Pancreas (tissue), 10 donors: ENCODE measurements around the gene WWC2. TPM values are rescaled to one million over a fixed set of nuclear protein-coding genes. Genes with fewer than 3 reads are reported as not detected.

ENCODE experiments used
- ATAC-seq, 4 donors: fragments of 200-7000 bp; cut with Tn5 transposase; one replicate each; pipeline versions ENCODE4 v1.8.0 to v1.9.1; 2020; ENCODE audit warnings: mild to moderate bottlenecking in 4 of 4, moderate library complexity in 4 of 4
- DNase-seq, 6 donors: peaks; one replicate each; pipeline ENCODE4 v3.0.0-alpha.2; 2020
- FAIRE-seq: peaks from 2 replicates; lab custom pipeline; 2012; peaks lifted over from hg19 to GRCh38; lab: Jason Lieb, UNC
- H3K27ac ChIP-seq, 4 donors: fragments of 200-600 bp; sonication (generic); 1 replicate in 3 of 4; 2 replicates in 1 of 4; pipeline versions ENCODE4 v1.5.0 to v1.8.0; 2020
- H3K27me3 ChIP-seq, 4 donors: fragments of 200-600 bp; one replicate each; pipeline ENCODE4 v1.8.0; 2021
- H3K36me3 ChIP-seq, 3 donors: fragments of 200-600 bp; sonication (generic) in 1 of 3; one replicate each; pipeline versions ENCODE4 v1.5.0 to v1.8.0; 2020 to 2021
- H3K4me1 ChIP-seq, 3 donors: fragments of 200-600 bp; one replicate each; pipeline ENCODE4 v1.8.0; 2021
- H3K4me3 ChIP-seq, 4 donors: fragments of 200-600 bp; sonication (generic) in 2 of 4; one replicate each; pipeline versions ENCODE4 v1.5.0 to v1.8.0; 2020 to 2021
- H3K9me3 ChIP-seq, 4 donors: fragments of 200-600 bp; one replicate each; pipeline ENCODE4 v1.8.0; 2021
- CTCF ChIP-seq, 4 donors: fragments of 200-600 bp; sonication (generic) in 3 of 4; IDR thresholded peaks; one replicate each; pipeline versions ENCODE4 v1.5.0 to v1.8.0; 2021; ENCODE audit warnings: antibody characterized with exemption in 4 of 4
- WGBS, 2 donors: extraction: QIAGEN DNeasy Blood & Tissue Kit; methylation state at CpG; one replicate each; pipeline ENCODE4 v1.1.7; 2013; 5-methylcytosine and 5-hydroxymethylcytosine counted together
- intact Hi-C, 3 donors: fragments of 100-400 bp; cut with DNase I; formaldehyde crosslinking; loops; one replicate each; pipeline versions ENCODE4 v1.11.1 to v1.14.2; 2022
- polyA plus RNA-seq, 2 donors: library from polyadenylated mRNA; stranded (reverse); fragments of 200-250 nt; gene quantifications; one replicate each; pipeline ENCODE4 v1.2.3, GENCODE V29; 2013
- total RNA-seq, 6 donors: library from RNA; stranded (reverse); fragmentation: NEBNext Ultra II Directional in 4 of 6; extraction: Animal tissue kit (Norgen Biotek cat#: 25700) in 4 of 6; gene quantifications; one replicate each; pipeline versions ENCODE4 v1.2.1 to v1.2.4, GENCODE V29; 2021 to 2023
- donor health status: healthy with polysubstance abuse.
- donor health status: DM: no; HTN: no; CAD: no; lungs with moderate emphysema.
- donor health status: DM: no; HTN: no; CAD: no.
- donor health status: control.
- donor health status: control.
- donor health status: Bipolar disorder and iron deficiency.
- donor health status: DM: yes; HTN: yes; CAD: no.
- donor health status: DM: no; HTN: no; CAD: no.
- donor health status: DM: no; HTN: no; CAD: no.
- donor health status: DM: yes; HTN: yes; CAD: no.

WWC2 gene
- total and polyA plus RNA-seq, 8 donors: 4.4 to 27.5 (median 16.9) TPM

GRCh38 chr4:183286590-183287308, 187.7 kb downstream of the WWC2 start:
- intact Hi-C loops: no loop called here
- ATAC-seq (peak in 2 of 4 donors; percentile 20 to 38), FAIRE-seq (no peak), DNase-seq (no peak)
- H3K9me3 ChIP-seq: no peaks in the 10 kb centered on the region
- no peaks in the 10 kb centered on the region for H3K27me3 ChIP-seq
- TF ChIP-seq CTCF (IDR thresholded peaks at IDR 0.05): no peak
- H3K4me1 ChIP-seq: peaks cover 0 to 6% (median 0%) of the 10 kb centered on the region in 3 donors
- H3K27ac ChIP-seq: peak overlapping the region in 1 of 4 donors; percentile 12
- WGBS, 2 donors: 93 to 96% methylated on average over 11 of the region's 11 CpGs
- no peak overlapping the region for H3K4me3 ChIP-seq
- peaks cover 0 to 33% (median 10%) of the 10 kb centered on the region in 3 donors for H3K36me3 ChIP-seq

- FAIRE-seq (no peak), DNase-seq (no peak), ATAC-seq (peak in 1 of 4 donors; percentile 28)
- Histone ChIP-seq H3K4me1 (peaks cover 0 to 1% (median 0%) of the 10 kb centered on the region in 3 donors), H3K36me3 (peaks cover 0 to 33% (median 10%) of the 10 kb centered on the region in 3 donors), H3K27ac (peak overlapping the region in 1 of 4 donors; percentile 12), H3K9me3 (no peaks in the 10 kb centered on the region), H3K4me3 (no peak overlapping the region), H3K27me3 (no peaks in the 10 kb centered on the region)
- TF ChIP-seq CTCF (IDR thresholded peaks at IDR 0.05): no peak
- intact Hi-C loops: no loop called here
- 51 to 54% methylated on average over 2 of the region's 2 CpGs for WGBS, 2 donors
These were observed 188.2 kb downstream of the WWC2 start for GRCh38 chr4:183287309-183287659.

GRCh38 chr4:183287677-183288076, 188.6 kb downstream of the WWC2 start:
- Histone ChIP-seq H3K4me3 (no peak overlapping the region), H3K9me3 (no peaks in the 10 kb centered on the region), H3K27ac (no peak overlapping the region), H3K4me1 (no peaks in the 10 kb centered on the region), H3K36me3 (peaks cover 0 to 31% (median 10%) of the 10 kb centered on the region in 3 donors), H3K27me3 (no peaks in the 10 kb centered on the region)
- no peak for DNase-seq
- no peak for TF ChIP-seq CTCF (IDR thresholded peaks at IDR 0.05)
- FAIRE-seq: no peak
- intact Hi-C loops: no loop called here
- peak in 1 of 4 donors; percentile 28 for ATAC-seq
- 73 to 81% methylated on average over 6 of the region's 6 CpGs for WGBS, 2 donors

- no peak for DNase-seq
- H3K9me3 ChIP-seq: no peaks in the 10 kb centered on the region
- peaks cover 0 to 23% (median 10%) of the 10 kb centered on the region in 3 donors for H3K36me3 ChIP-seq
- no peaks in the 10 kb centered on the region for H3K27me3 ChIP-seq
- no peak overlapping the region for H3K4me3 ChIP-seq
- no peaks in the 10 kb centered on the region for H3K4me1 ChIP-seq
- no peak for ATAC-seq
- WGBS, 2 donors: 94 to 97% methylated on average over 2 of the region's 2 CpGs
- no peak for FAIRE-seq
- no peak overlapping the region for H3K27ac ChIP-seq
- intact Hi-C loops: no loop called here
- no peak for TF ChIP-seq CTCF (IDR thresholded peaks at IDR 0.05)
These were observed 189.9 kb downstream of the WWC2 start for GRCh38 chr4:183288955-183289354.

GRCh38 chr4:183289688-183290087, 190.6 kb downstream of the WWC2 start:
- no peaks in the 10 kb centered on the region for H3K4me1 ChIP-seq
- ATAC-seq (no peak), DNase-seq (no peak), FAIRE-seq (no peak)
- TF ChIP-seq CTCF (IDR thresholded peaks at IDR 0.05): no peak
- peaks cover 0 to 23% (median 10%) of the 10 kb centered on the region in 3 donors for H3K36me3 ChIP-seq
- WGBS, 2 donors: 94 to 95% methylated on average over 5 of the region's 5 CpGs
- no peaks in the 10 kb centered on the region for H3K9me3 ChIP-seq
- intact Hi-C loops: no loop called here
- H3K27me3 ChIP-seq: no peaks in the 10 kb centered on the region
- H3K27ac ChIP-seq: no peak overlapping the region
- H3K4me3 ChIP-seq: no peak overlapping the region
